Colon (tissue), 2 donors: Measurements from ENCODE around the gene ITGA8.
A peak's percentile ranks its signal among the peaks of the same experiment; 100 is the strongest.

Source experiments
- FAIRE-seq: peaks from 2 replicates; lab custom pipeline; 2012; peaks lifted over from hg19 to GRCh38; lab: Jason Lieb, UNC
- donor health status: control.
- donor health status: control.

Gene ITGA8

DNA sequence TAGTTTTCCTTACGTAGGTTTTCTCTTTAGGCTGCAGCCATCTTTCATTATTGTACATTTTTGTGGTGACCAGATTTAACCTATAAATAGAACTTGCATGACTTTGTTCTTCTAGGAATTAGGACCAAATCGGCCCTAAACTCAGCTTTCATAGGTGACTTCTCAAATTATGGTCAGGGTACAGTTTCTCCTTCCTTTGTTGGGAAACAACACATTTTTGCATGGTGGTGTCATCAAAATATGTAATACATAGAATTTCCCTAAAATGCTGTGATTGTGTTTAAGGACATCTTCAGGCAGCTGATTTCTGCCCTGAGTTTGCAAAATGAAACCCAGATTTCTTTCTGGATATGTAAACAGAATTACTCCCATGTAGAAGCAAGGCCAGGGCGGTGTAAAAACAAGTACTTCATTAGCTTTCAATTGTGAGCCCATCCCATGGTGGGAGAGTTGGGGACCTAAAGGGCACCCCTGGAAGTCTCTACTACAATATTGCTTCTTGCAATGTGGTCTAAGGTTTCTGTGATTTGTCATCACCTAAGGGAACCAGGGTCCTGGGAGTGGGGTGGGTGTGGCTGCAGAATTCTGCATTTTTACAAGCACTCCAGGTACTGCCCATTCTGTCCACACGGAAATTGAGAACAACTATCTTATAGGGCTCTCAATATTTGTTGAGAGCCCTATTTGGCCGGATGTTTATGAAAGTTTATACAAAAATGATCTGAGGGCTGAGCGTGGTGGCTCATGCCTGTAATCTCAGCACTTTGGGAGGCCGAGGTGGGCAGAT lies 227.7 kb downstream of the ITGA8 start:
- no peak for FAIRE-seq

DNA sequence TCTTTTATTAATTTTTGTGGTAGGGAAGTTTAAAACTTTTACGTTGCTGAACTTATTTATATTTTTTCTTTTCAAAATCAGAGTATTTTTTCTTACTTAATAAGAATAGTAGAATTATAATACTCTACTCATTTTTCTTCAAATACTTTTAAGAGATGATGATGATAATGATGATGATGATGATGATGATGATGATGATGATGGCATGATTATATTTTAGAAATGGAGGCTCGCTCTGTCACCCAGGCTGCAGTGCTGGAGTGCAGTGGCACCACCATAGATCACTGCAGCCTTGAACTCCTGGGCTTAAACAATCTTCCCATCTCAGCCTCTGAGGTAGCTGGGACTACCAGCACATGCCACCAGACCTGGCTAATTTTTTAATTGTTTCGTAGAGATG lies 230.3 kb downstream of the ITGA8 start:
- no peak for FAIRE-seq

DNA sequence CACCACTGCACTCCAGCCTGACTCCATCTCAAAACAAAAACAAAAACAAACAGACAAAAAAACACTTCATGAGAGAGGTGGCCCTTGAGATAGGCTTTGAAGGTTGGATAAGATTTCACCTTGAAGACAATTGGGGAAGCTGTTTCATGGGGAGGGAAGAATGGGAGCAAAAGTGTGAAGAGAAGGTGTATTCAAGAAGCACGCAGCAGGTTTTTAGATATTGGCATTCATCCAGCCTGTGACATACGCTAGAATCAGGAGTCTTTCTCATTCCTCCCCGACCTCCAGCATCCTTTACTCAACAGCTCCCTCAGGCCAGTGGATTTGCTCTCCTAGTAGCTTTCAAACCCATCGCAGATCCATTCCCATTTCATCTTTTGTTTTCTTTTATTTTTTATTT lies 232.3 kb downstream of the ITGA8 start:
- no peak for FAIRE-seq

DNA sequence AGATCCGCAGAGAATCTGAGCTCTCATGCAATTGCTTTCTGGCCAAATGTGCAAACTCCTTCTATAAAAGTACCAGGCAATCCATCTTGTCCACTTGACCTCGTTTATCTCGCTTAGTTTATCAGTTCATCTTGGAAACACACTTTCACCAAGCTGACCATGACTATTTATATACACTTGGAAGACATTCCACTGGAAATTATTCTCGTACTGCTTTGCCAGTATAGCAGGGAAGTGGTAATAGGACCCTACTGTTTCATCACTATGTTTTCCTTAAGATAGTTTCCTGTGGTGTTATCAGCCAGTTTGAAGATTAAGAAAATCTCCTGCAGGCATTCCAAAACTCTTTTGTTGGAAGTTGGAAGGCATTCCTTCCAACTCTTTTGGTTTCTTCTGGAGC lies 233.3 kb downstream of the ITGA8 start:
- no peak for FAIRE-seq

DNA sequence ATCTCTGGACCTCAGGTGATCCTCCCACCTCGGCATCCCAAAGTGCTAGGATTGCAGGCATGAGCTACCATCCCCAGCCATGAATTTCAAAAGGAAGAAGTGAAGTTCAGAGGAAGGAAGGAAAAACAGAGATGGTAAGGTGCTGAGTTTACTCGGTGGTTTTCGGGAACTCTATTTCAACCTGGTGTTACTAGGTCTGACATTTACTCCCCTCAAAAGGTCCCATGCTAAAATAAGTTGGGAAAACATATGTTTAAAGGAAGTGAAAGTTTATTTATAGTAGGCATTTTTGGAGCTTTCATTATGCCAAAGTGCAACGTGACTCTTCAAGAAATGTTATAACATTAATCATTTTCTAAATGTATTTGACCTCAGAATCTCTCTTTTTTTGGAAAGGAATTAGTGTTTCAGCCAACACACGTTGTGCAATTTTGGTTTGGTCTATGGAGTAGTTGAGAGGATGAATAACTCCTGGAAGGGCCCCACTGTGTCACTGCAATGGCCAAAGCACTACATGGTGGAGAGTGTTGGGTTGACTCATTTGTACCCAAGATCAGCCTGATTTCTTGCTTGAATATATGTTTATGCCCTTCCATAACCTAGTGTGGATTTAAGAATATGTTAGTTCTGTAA lies 233.9 kb downstream of the ITGA8 start:
- FAIRE-seq, result no peak

DNA sequence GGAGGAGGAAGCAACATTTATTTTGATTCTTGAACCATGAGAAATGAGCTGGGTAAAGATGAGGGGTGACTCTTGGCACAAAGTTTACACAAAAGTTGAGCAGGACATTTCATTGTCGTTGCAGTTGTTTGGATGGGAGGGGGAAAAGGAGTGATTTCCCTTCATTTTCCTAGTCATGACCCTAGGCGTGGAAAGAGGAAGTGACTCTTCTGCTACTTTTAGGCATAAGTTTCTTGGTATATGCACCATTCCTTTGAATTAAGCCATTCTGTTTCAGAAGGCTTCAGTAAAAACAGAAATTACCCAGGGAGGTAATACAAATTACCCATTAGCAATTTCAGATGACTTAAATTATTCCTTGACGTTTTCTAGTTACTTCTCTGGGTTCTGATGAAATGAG lies 234.7 kb downstream of the ITGA8 start:
- no peak for FAIRE-seq

DNA sequence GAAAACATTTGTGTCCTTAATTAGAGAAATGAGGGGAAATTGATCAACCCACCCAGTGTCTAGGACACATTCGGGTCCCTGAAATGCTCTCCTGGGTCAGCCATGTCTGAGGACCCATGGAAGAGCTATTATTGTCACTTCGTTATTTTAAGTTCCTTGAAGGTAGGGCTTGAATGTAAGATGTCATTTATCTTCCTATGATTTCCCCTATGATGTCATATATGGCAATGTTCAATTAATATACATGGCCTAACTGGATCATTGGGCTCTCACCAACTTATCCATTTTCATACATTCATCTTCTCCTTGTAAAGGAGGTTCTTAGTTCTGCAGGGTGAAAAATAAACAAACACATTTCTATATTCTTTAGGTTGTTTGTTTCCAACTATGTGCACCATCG lies 235.6 kb downstream of the ITGA8 start:
- FAIRE-seq, result no peak

DNA sequence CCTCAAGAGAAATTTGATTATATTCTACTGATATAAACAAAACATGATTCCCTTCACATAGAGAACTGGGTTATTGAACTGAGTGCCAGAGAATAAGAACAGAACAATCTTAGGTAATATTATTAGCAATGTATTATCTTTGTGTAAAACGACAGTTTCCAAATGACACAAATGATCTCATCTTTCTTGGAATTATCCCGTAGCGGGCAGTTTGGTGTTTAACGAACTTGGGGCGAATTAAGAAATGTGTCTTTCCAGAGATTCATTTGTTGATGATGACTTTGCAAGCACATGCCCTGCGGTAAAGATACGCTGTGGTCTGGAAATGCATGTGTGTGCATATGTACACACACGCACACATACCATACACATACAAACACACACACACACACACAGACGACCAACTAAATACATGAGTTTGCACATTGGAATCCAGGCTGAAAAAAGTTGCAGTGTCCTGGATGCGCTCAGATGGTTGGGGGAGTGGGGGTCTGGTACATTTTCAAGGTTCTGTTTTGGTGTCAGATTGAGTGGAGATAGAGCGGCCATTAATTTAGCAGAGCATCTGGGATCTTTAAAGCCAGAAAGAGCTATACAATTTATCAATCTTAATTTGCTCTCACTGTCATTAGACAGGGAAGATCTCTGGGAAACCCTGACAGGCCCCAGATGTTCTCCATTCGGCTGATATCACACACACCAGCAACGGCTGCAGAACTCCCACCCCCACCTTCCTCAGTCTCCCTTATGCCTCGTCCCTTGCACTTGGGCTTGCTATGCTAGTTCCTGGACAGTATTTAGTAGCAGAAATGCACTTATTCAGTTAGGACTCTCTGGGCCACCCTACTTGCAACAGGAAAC lies 236.3 kb downstream of the ITGA8 start:
- FAIRE-seq, result no peak

DNA sequence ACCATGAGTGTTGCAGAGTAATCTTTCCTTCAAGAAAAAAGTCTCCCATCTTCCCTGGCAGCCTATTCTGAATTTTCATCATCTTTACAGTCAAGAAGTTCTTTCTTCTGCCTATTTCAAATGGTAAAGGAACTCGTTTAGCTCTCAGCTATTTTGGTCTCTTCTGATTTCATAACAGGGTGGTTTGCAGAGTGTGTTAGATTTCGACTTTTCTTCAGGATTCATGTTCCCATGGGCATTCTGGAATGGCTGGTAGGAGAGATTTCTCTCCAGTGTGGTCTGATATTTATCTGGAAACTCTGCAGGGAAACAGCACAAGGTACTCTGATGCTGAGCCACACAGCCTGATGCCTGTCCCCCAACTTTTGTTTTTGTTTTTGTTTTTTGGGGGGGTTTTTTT lies 237.6 kb downstream of the ITGA8 start:
- no peak for FAIRE-seq

DNA sequence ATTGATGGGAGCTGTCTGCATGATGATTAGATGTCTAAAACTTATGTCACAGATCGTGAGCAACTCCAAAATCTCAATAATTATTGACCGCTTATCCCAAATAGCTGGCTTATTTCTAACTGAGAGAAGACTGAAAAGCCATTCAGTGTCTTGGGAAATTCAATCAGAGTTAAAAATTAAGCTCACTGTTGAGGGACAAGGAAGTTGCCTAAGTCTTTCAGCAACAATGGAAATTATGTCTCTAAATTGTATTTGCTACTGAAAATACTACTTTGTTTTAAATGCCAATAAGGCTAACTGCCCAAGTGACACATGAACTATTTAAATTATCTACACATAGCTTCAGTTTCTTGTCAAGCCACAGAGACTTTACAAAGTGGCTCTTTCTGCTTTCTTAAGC lies 240.8 kb downstream of the ITGA8 start:
- FAIRE-seq, result no peak

DNA sequence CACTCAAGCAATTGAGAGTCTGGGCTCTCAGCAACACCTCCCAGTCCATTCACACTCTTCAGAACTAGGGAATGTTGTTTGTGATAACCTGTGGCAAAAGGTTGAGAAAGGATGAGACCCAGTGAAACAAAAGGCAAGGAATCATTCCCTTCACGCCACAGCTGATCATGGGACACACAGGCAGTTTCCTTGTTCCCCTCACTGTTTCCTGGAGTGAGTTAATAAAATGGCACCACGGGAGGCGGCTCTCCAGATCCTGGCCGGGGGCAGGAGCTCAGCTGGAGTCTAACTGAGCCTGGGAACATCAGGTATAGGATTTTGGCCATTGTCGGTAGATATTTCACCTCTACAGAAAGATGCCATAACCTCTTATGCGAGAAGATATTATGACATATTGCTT lies 241.3 kb downstream of the ITGA8 start:
- no peak for FAIRE-seq

DNA sequence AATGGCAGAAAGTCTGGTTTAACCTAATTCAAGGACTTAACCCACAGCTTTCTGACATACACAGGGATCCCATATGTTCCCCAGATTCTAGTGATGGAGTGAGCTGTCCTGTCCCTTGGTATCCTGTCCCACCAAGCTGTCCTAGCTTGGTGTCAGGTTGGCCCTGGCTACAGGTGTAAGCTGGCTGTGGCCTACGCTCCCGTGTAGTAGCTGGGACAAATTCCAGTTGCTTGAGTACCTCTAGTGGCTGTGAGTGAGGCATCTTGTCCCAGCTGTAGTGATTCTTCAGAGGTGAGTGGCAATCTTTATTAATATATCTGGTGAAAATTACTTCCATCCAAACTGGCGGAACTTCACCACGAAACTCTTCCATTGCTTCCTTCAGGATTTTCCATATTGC lies 243.4 kb downstream of the ITGA8 start:
- FAIRE-seq, result no peak

DNA sequence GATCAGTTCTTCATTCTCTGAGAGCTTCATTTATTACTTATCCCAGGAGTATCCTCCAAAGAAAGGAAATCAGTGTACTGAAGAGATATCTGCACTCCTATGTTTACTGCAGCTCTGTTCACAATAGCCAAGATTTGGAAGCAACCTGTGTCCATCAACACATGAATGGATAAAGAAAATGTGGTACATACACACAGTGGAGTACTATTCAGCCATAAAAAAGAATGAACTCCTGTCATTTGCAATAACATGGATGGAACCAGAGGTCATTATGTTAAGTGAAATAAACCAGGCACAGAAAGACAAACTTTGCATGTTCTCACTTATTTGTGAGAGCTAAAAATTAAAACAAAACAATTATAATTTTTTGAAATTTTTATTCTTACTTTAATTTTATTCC lies 244.3 kb downstream of the ITGA8 start:
- FAIRE-seq, result peak; percentile 31

DNA sequence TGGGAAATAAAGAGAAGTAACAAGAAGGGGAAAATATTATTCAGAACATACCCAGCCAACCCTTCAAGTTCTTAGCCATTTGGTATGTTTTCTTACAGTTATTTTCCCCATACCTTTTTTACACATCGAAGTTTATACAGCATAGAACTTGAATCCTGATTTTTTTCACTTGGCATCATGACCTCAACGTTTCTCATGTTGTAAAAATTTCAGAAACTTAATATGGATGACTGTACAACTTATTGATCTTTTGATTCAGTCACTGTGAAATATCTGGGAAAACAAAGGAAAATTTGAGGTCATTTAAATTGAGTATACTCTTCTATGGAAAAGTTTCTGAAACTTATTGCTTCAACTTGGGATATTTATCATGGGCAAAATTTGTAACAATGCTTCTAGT lies 245.1 kb downstream of the ITGA8 start:
- no peak for FAIRE-seq

DNA sequence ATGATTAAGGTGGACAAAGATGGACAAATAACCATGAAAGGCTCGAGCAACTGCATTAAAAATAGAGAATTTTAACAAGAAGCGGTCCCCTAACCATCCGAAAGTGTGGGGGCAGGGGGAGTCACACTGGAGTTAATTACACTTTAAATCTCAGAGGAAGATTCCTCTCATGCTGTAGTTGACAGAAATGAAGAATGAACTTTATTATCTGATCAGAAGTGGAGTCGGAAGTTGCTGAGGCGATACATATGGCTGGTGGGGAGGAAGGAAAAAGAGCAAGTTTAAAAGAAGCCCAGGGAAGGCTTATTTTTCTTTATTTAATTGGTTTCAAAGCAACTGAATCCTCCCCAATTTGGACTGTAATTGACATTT lies 246.3 kb downstream of the ITGA8 start:
- FAIRE-seq, result no peak

DNA sequence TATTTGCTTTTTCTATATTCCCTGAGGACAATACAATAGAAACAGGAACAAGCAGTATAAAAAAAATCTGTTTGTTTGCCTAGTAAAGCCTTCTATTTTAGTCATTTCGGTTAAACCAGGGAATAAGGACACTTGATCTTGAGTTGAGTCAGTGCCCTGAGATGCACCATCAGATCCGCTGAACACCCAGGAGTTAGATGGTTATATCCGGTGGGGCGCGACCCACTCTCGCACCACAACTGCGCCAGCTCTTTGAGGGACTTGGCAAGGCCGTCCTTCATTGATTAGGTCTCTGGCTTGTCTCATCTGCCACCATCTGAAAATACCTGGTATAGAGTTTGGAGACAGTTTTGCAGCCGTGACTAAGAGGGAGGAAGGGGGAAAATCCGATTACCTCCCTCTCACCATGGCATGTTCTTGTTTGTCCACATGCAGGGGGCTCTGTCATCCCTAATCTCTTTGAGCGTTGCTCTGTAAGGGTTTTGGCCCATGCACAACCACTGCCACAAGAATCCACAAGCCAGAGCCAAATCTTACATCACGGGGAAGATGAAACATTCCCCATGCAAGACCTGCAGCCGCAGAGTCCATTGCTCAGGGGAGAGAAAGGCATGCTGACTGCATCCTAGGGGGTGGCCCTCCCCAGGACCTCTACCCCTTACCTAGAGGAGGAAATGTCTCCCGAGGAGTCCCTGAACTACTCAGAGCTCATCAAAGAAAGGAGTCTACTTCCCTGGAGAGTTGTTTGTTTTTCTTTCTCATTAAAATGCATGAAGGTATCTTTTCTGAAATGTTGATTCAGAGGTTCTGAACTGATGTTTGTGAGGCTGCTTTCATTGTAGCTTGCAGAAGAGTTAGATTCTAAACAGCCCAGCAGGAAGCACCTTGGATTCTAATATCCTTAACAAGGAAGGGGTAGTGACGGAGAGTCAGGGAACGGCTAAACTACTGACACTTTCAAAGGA lies 247.0 kb downstream of the ITGA8 start:
- no peak for FAIRE-seq

DNA sequence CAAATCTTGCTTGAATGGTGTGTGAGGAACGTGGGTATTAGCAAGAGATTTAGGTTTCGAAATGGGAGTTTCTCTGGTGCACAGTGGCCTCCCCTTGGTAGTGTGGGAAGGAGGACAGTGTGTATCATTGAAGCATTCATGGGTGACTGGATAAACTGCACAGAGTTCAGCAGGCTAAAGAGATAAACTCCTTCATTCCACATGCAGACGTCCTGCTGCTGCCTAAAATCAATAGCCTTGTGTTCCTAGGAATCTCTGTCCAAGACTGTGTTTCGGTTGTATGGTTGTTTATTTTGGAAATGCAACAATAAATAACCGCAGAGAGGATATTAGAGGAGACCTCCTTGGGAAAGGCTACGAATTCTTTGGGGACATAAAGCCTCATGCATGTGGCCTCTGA lies 247.7 kb downstream of the ITGA8 start:
- FAIRE-seq, result no peak

DNA sequence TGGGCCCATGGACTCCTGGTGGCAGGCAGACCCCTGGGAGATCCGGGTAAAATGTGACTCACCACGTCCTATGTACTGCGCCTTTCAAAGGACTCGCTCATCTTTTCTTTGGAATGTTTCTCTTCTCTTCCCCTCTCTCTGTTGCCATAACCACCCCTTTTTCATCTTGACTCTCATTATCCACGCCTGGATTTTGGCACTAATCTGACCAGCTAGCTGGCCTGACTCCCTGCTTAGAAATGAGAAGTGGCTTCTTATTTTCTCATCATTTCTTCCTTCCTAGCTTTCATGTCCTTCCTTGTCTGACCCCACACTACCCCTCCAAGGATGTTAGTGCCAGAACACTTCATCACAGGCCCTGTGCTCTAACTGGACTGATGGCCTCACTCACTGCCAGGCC lies 250.6 kb downstream of the ITGA8 start:
- FAIRE-seq, result no peak

DNA sequence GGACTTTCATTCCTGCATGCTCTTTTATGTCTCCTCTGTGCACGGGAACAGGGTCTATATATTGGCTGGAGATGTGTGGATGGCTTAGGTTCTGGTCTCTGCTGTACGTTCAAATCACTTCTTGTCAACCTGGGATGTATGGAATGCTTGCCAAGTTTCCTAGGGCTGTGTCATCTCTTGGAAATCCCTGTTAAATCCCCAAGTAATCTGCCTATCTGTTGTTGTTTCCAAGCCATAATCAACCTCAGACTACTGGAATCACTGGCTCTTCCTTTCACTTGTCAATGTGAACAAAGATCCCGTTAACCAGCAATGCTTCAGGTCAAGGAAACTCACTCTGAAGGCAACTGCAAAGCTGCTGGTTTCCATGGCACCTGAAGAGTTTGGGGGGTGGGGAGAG lies 255.3 kb downstream of the ITGA8 start:
- no peak for FAIRE-seq
